SIG-M5 (cell line): ENCODE data around the gene FAXDC2.
"Not testable (repeated sequence)": the region's sequence is repeated elsewhere in the genome, so short reads cannot be mapped to it uniquely, and the experiment has no call there.

ENCODE experiments used
- DNase-seq: peaks from one replicate; lab custom pipeline; 2025; lab: John Stamatoyannopoulos, UW

The FAXDC2 gene

GRCh38 chr5:154830219-154830595 lies 20.2 kb downstream of the FAXDC2 start:
- DNase-seq: no peak

- DNase-seq: no peak
These were observed 20.7 kb downstream of the FAXDC2 start for GRCh38 chr5:154829589-154830218.

- DNase-seq: no peak
These were observed 21.2 kb downstream of the FAXDC2 start for GRCh38 chr5:154829181-154829588.

- DNase-seq: no peak
These were observed 26.3 kb downstream of the FAXDC2 start for GRCh38 chr5:154824070-154824469.

- no peak for DNase-seq
These were observed 26.8 kb downstream of the FAXDC2 start for GRCh38 chr5:154823605-154824004.

- not testable (repeated sequence) for DNase-seq
These were observed 27.5 kb downstream of the FAXDC2 start for GRCh38 chr5:154822896-154823295.

GRCh38 chr5:154820383-154820782 lies 30.0 kb downstream of the FAXDC2 start:
- no peak for DNase-seq

GRCh38 chr5:154819546-154819945 lies 30.9 kb downstream of the FAXDC2 start:
- no peak for DNase-seq

- no peak for DNase-seq
These were observed 31.8 kb downstream of the FAXDC2 start for GRCh38 chr5:154818471-154819116.

- no peak for DNase-seq
These were observed 32.6 kb downstream of the FAXDC2 start for GRCh38 chr5:154817815-154818214.

GRCh38 chr5:154816891-154817492 lies 33.4 kb downstream of the FAXDC2 start:
- DNase-seq: no peak

GRCh38 chr5:154815684-154816247 lies 34.6 kb downstream of the FAXDC2 start:
- no peak for DNase-seq

GRCh38 chr5:154815025-154815424 lies 35.4 kb downstream of the FAXDC2 start:
- DNase-seq: no peak

- DNase-seq: no peak
These were observed 36.7 kb downstream of the FAXDC2 start for GRCh38 chr5:154813736-154814135.

- no peak for DNase-seq
These were observed 37.2 kb downstream of the FAXDC2 start for GRCh38 chr5:154813158-154813557.

GRCh38 chr5:154811653-154812465 lies 38.5 kb downstream of the FAXDC2 start:
- no peak for DNase-seq

GRCh38 chr5:154811239-154811638 lies 39.2 kb downstream of the FAXDC2 start:
- DNase-seq: no peak

GRCh38 chr5:154806176-154806575 lies 44.2 kb downstream of the FAXDC2 start:
- no peak for DNase-seq

- no peak for DNase-seq
These were observed 48.4 kb downstream of the FAXDC2 start for GRCh38 chr5:154802050-154802449.

- no peak for DNase-seq
These were observed 49.3 kb downstream of the FAXDC2 start for GRCh38 chr5:154801083-154801482.

- DNase-seq: no peak
These were observed 49.8 kb downstream of the FAXDC2 start for GRCh38 chr5:154800582-154800981.

- no peak for DNase-seq
These were observed 52.6 kb downstream of the FAXDC2 start for GRCh38 chr5:154797762-154798161.
